ENCODE measurements around the gene WWOX. TPM values are rescaled to one million over a fixed set of nuclear protein-coding genes. Genes with fewer than 3 reads are reported as not detected.
"Not testable (repeated sequence)": the region's sequence is repeated elsewhere in the genome, so short reads cannot be mapped to it uniquely, and the experiment has no call there.

Gene WWOX
- 9.5 and 11.9 TPM in 2 replicates for total RNA-seq

DNA sequence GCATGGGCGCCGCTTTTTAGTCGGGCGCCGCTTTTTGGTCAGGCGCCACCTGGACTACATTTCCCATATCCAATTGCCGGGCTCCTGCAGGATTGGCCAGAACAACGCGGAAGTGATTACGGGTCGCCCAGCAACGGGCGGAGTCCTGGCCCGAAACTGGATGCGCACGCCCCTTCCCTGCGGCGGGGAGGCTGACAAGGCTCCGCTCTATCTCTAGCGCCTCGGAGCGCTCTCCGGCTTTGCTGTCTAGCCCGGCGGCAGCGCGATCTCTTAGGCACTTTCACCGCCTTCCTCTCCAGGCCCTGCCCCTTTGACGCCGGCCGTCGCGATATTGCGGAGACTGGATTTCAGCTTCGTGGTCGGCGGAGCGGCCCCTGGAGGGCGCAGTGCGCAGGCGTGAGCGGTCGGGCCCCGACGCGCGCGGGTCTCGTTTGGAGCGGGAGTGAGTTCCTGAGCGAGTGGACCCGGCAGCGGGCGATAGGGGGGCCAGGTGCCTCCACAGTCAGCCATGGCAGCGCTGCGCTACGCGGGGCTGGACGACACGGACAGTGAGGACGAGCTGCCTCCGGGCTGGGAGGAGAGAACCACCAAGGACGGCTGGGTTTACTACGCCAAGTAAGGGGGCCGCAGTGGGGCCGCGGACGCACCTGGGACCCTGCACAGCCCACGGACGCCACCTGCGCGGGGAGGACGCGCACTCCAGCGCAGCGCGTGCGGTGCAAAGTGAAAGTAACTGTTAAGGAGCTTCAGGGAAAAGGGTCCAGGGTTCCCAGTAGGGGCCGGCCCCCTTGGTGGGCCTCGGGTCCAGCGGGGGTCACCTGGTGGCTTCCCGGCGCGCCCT, at the start of gene WWOX:
TSS of gene WWOX (plus strand) at position 384 of the 841 bp plus-strand sequence.
- DNase-seq (ENCODE audit: low read depth in 2 of 2): peak; percentile 97 to 98

DNA sequence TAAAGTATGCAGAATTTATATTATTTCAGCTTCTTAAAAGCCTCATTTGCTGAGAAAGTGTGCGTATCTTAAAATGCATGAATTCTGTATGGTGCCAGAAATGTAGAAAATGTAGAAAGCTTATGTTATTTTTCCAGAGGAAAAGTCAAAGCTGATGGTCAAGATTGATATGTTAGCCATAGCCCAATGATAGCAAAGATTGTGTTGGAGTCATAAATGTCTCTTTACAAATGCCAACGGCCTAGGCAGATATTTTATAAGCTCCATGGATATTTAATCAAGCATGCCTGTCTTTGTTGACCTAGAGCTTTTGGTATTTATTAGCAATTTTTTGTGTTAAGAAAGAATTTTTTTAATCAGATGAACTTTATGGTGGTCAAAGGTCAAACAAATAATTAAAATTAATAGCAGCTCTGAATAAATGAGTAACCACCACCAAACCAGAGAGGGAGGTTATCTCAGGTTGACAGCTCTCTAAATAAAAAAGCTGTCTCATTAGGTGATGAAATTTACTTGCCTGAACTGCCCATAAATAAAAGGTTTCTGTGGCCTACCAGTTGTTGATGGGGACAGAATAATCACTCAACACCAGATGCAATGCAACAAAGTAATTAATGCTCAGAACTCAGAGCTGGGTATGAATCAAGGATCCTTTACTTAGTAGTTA, 48.6 kb upstream of the WWOX start:
- DNase-seq (ENCODE audit: low read depth in 2 of 2): no peak

- no peak for DNase-seq (ENCODE audit: low read depth in 2 of 2)
These were observed 41.5 kb upstream of the WWOX start for GRCh38 chr16:78057803-78058564.

DNA sequence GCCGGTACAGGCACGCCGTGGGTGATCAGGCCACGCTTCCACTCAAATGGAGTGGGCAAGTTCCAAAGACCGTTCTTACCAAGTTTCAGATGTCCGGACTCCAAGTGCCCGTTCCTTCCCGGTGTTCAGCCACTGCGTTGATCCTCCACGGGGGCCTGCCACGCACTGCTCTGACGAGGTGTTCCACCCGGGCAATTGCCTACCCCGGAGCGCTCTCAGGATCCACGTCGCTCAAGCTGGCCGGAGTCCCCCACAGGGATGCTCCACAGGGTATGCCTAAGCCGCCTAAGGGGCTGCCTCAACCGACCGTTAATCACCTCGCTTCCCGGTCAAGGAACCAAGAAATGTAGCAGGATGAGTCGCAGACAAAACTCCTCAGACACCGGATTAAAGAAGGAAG, 39.6 kb upstream of the WWOX start:
- DNase-seq (ENCODE audit: low read depth in 2 of 2): not testable (repeated sequence)

DNA sequence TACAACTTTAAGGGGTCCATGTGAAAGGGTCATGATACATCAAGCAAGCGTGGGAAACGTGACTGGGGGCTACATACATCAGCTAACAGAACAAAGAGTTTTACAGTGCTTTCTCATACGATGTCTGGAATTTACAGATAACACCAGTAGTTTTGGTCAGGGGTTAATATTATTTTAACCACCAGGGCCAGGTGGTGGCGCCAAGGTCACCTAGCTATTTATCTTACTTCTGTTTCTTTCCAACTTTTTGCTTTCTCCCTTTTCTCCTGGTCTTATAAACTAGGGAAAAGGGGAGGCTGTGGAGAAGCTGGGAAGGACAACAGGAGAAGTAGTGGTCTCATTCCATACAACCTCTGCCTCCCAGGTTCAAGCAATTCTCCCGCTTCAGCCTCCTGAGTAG, 39.2 kb upstream of the WWOX start:
- no peak for DNase-seq (ENCODE audit: low read depth in 2 of 2)

GRCh38 chr16:78060809-78061208, 38.6 kb upstream of the WWOX start:
- no peak for DNase-seq (ENCODE audit: low read depth in 2 of 2)

GRCh38 chr16:78065319-78065718, 34.1 kb upstream of the WWOX start:
- no peak for DNase-seq (ENCODE audit: low read depth in 2 of 2)

DNA sequence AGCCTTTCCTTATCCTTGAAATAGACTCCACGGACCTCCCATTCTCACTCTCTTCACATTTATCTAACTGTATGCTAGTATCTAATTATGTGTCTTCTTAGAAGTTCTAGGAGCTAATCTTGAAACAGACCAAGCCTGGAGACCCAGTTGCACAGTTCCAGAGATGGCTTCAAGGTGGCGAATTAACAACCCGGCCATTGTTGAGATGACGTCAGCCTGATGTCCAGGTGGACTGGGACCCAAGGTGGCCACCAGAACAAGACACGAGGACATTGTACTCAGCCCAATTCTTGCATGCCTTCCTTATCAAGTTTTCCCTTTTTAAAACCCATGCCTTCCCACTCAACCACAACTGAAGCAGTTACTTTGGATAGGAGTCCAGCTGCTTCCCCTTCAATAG, 29.5 kb upstream of the WWOX start:
- DNase-seq (ENCODE audit: low read depth in 2 of 2): no peak

DNA sequence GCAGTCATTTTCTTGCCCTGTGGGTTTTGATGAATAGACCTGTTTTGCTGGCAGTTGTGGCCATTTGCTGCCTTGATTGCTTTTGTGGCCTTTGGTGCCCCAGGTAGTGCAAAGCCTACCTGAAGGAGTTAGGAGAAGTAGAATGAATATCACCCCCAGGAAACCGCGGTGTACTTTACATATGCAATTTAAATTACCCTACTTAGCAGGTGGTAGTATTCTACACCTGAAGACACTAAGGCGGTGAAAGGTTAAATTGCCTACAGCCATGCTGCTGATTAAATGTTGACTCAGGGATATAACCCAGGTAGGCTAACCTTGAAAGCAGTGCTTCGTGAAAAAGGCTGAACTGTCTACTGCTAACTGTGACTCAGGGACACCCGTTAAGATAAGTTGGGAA, 27.2 kb upstream of the WWOX start:
- no peak for DNase-seq (ENCODE audit: low read depth in 2 of 2)

DNA sequence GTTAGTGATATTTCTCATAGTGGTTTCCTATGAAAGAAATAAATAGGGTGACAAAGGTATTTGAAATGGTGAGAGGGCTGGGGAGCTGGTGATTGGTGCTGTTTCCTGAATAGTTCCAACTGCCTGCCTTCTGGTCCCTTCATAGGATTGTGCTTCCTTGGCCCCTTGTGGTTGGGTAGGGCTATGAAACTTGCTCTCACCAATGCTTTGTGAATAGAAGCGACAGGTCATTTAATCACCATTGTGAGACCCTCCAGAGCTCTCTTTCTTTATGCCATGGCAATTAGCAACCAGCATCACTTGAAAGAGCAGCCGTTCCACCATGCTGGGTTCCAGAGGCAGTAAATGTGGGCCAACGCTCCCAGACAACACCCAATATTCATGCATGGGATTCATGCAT, 23.7 kb upstream of the WWOX start:
- DNase-seq (ENCODE audit: low read depth in 2 of 2): no peak

GRCh38 chr16:78081341-78081740, 18.1 kb upstream of the WWOX start:
- DNase-seq (ENCODE audit: low read depth in 2 of 2): no peak

DNA sequence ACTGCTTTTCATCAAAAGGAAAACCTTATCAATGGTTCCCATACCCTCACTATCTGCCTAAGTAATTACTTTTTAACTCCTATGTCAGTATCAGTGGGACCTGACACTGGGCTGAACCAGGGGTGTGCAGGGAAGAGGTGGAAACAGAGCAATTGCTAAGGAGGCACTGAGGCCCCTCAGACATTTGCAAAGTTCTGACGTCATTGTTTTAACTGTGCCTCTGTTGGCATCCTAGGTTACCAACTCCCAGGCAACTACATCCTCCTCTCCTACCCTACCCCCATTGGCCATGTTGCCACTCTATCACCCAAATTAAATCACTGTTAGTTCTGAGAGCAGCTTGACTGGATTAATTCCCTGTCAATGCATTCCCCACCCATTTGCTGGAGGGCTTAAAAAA, 8.0 kb upstream of the WWOX start:
- DNase-seq (ENCODE audit: low read depth in 2 of 2): no peak

GRCh38 chr16:78092758-78093157, 6.7 kb upstream of the WWOX start:
- no peak for DNase-seq (ENCODE audit: low read depth in 2 of 2)

- DNase-seq (ENCODE audit: low read depth in 2 of 2): no peak
These were observed 5.3 kb upstream of the WWOX start for GRCh38 chr16:78094166-78094565.

- no peak for DNase-seq (ENCODE audit: low read depth in 2 of 2)
These were observed 4.5 kb upstream of the WWOX start for GRCh38 chr16:78094998-78095397.

DNA sequence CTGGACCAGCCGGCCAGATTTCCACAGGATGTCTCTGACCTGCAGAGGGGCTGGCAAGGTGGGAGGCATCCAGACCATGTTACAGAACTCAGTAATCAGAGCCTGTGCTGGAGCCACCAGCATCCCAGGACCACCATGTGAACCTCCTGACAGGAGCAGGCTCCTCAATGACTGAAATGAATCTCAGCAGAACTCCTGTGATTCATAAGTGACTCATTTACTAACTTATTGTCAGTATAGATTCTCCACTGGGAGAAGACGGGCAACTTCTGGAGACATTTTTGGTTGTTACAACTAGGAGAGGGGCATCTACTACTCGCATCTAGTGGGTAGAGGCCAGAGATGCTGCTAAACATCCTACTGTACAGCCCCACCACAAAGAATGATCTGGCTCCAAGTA, 3.1 kb upstream of the WWOX start:
- no peak for DNase-seq (ENCODE audit: low read depth in 2 of 2)

DNA sequence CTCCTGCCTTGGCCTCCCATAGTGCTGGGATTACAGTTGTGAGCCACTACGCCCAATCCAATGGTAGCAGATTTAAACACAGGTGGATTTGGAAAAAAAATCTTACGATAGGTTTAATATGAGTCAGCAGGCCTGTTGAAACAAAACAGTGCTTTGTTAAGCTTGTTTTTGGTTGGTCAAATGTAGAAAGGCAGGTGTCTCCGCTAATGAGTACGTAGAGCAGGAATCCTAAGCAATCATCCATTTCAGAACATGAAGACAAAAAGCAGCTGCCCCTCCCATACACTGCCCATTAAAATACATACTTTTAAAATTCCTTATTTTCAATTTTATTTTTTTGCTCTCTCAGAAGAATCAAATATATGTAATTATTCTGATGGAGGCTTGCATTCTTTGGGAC, 1.9 kb upstream of the WWOX start:
- DNase-seq (ENCODE audit: low read depth in 2 of 2): no peak

DNA sequence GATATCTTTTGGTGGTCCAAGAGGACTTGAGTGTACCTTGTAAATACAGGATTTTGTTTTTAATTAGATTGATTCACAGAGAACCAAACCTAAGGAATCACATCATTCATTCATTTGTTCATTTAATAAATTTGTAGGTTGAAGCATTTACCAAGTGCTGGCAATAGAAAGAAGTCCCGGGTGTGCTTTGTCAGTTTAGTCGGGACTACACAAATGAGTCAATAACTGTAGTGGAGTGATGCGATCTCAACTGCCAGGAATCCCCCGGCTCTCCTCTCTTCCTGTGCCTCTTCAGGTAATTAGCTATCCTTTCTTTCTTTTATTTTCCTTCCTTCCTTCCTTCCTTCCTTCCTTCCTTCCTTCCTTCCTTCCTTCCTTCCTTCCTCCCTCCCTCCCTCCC, 1.4 kb upstream of the WWOX start:
- DNase-seq (ENCODE audit: low read depth in 2 of 2): no peak

GRCh38 chr16:78098595-78099270, 721 bp upstream of the WWOX start:
- no peak for DNase-seq (ENCODE audit: low read depth in 2 of 2)

DNA sequence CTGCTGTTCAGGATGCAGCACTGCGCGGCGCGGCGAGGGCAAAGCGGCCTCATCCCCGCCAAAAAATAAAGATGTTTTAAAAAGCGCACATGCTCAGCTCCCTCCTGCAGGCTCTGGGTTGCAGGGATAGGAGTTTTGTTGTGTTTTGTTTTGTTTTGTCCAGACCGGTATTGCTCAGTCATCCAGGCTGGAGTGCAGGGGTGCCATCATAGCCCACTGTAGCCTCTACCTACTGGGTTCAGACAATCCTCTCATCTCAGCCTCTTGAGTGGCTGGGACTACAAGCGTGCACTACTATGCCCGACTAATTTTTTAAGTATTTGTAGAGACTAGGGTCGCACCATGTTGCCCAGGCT, 636 bp downstream of the WWOX start:
- DNase-seq (ENCODE audit: low read depth in 2 of 2): no peak

DNA sequence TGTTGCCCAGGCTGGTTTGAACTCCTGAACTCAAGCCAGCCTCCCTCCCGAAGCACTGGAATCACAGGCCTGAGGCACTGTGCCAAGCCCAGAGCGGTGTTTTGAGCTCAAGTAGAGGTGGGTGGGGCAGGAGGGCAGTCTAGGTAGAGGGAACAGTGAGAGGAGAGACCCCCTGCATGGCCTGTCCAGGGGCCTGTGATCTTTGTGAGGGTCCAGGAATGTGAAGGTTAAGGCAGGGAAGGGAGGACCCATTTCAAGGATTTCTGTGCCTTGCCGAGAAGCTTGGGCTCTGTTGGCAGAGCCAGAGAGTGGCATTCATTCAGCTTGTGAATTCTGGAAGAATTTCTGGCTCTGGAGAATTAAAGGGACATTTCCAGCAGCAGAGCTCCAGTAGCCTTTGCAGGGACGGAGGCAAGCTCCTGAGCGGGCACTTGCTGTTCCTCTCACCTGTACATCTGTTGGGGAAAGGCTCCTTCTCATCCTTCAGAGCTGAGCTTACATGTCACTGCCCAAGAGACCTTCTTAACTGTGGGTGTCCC, 2.7 kb downstream of the WWOX start:
- no peak for DNase-seq (ENCODE audit: low read depth in 2 of 2)

DNA sequence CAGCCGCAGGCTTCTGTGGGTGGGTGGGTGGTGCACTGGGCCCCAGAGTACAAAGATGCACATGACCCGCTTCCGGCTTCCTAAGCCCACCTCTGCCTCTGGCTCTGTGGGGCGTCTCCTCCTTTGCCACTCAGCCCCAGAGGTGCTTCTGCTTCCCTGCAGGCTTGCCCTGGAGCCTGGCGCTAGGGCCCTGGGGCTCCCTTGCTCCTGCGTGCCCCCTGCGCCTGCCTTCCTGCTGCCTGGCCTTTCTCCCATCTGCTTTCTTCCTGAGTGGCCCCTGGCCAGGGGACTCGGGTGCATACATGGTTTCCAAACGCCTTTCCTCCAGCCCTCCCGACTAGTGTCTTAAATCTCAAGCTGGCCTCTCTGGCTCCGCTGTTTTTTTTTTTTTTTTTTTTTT, 3.4 kb downstream of the WWOX start:
- no peak for DNase-seq (ENCODE audit: low read depth in 2 of 2)
